H9 (cell line): ENCODE data around the gene TCEA3. TPM values are rescaled to one million over a fixed set of nuclear protein-coding genes. Genes with fewer than 3 reads are reported as not detected.

ENCODE experiments used
- DNase-seq: peaks from one replicate; pipeline ENCODE4 v3.0.0-alpha.2; 2017
- H2AFZ ChIP-seq: one replicate; pipeline ENCODE4 v1.6.1; 2013; ENCODE audit warnings: mild to moderate bottlenecking, low read length, control low read depth, moderate library complexity
- H2AK5ac ChIP-seq: 2 replicates; pipeline ENCODE4 v1.6.1; 2013; ENCODE audit warnings: low read length, control low read depth, mixed read lengths; ENCODE audit not compliant: insufficient read length
- H2BK120ac ChIP-seq: one replicate; pipeline ENCODE4 v1.6.1; 2013; ENCODE audit warnings: low read depth, mild to moderate bottlenecking, low read length, control low read depth, inconsistent platforms; ENCODE audit not compliant: poor library complexity, severe bottlenecking
- H2BK12ac ChIP-seq: 2 replicates; pipeline ENCODE4 v1.6.1; 2013; ENCODE audit warnings: low read length, control low read depth, mixed read lengths, low read depth; ENCODE audit not compliant: insufficient read length
- H2BK15ac ChIP-seq: 2 replicates; pipeline ENCODE4 v1.6.1; 2013; ENCODE audit warnings: low read depth, low read length, control low read depth
- H2BK20ac ChIP-seq: one replicate; pipeline ENCODE4 v1.6.1; 2013; ENCODE audit warnings: low read depth, mild to moderate bottlenecking, low read length, control low read depth, inconsistent platforms; ENCODE audit not compliant: poor library complexity, severe bottlenecking
- H2BK5ac ChIP-seq: 2 replicates; pipeline ENCODE4 v1.6.1; 2013; ENCODE audit warnings: low read length, control low read depth, mixed read lengths; ENCODE audit not compliant: insufficient read length
- H3K14ac ChIP-seq: 2 replicates; pipeline ENCODE4 v1.6.1; 2013; ENCODE audit warnings: low read length, control low read depth; ENCODE audit not compliant: insufficient read depth
- H3K18ac ChIP-seq: 2 replicates; pipeline ENCODE4 v1.6.1; 2013; ENCODE audit warnings: low read depth, mild to moderate bottlenecking, mixed read lengths, low read length, control low read depth; ENCODE audit not compliant: insufficient read length
- H3K23ac ChIP-seq: 2 replicates; pipeline ENCODE4 v1.6.1; 2013; ENCODE audit warnings: low read length, control low read depth, mixed read lengths, low read depth; ENCODE audit not compliant: insufficient read length
- H3K23me2 ChIP-seq: 2 replicates; pipeline ENCODE4 v1.6.1; 2013; ENCODE audit warnings: low read depth, mild to moderate bottlenecking, mixed read lengths, low read length, control low read depth; ENCODE audit not compliant: insufficient read length, poor library complexity, severe bottlenecking
- H3K27ac ChIP-seq: 2 replicates; pipeline ENCODE4 v1.5.1; 2013; ENCODE audit warnings: low read length, control low read depth, mixed read lengths, low read depth; ENCODE audit not compliant: insufficient read length
- H3K27me3 ChIP-seq: 2 replicates; pipeline ENCODE4 v1.6.1; 2013; ENCODE audit warnings: low read length, control low read depth, inconsistent platforms; ENCODE audit not compliant: insufficient read depth
- H3K4ac ChIP-seq: 2 replicates; pipeline ENCODE4 v1.6.1; 2013; ENCODE audit warnings: low read depth, mild to moderate bottlenecking, control low read depth, inconsistent platforms, low read length, moderate library complexity
- H3K4me1 ChIP-seq: 2 replicates; pipeline ENCODE4 v1.6.1; 2013; ENCODE audit warnings: low read length, control low read depth, inconsistent platforms; ENCODE audit not compliant: insufficient read depth
- H3K4me2 ChIP-seq: 2 replicates; pipeline ENCODE4 v1.6.1; 2013; ENCODE audit warnings: low read length, control low read depth, mixed read lengths; ENCODE audit not compliant: insufficient read length, insufficient read depth
- H3K56ac ChIP-seq: 2 replicates; pipeline ENCODE4 v1.6.1; 2013; ENCODE audit warnings: low read depth, mild to moderate bottlenecking, mixed read lengths, low read length, control low read depth; ENCODE audit not compliant: insufficient read length
- H3K79me1 ChIP-seq: 2 replicates; pipeline ENCODE4 v1.6.1; 2013; ENCODE audit warnings: low read depth, mild to moderate bottlenecking, moderate library complexity, low read length, control low read depth, inconsistent platforms; ENCODE audit not compliant: insufficient read depth, poor library complexity, severe bottlenecking
- H3K79me2 ChIP-seq: 2 replicates; pipeline ENCODE4 v1.6.1; 2013; ENCODE audit warnings: low read length, control low read depth, inconsistent platforms; ENCODE audit not compliant: insufficient read depth
- H3K9ac ChIP-seq: 2 replicates; pipeline ENCODE4 v1.6.1; 2013; ENCODE audit warnings: low read length, control low read depth, mixed read lengths; ENCODE audit not compliant: insufficient read length; ENCODE audit errors: extremely low read depth
- H3K9me3 ChIP-seq: one replicate; pipeline ENCODE4 v1.6.1; 2013; ENCODE audit warnings: low read depth, low read length, inconsistent platforms; ENCODE audit not compliant: control insufficient read depth
- H3T11ph ChIP-seq: one replicate; pipeline ENCODE4 v1.6.1; 2013; ENCODE audit warnings: mild to moderate bottlenecking, low read length, control low read depth, inconsistent platforms
- H4K20me1 ChIP-seq: one replicate; pipeline ENCODE4 v1.6.1; 2013; ENCODE audit not compliant: control insufficient read depth, insufficient read length, insufficient read depth
- H4K5ac ChIP-seq: 2 replicates; pipeline ENCODE4 v1.6.1; 2013; ENCODE audit warnings: low read depth, mild to moderate bottlenecking, mixed read lengths, low read length, control low read depth; ENCODE audit not compliant: insufficient read length
- H4K8ac ChIP-seq: replicated peaks from 2 replicates; pipeline ENCODE4 v1.6.1; 2013; ENCODE audit warnings: low read length, control low read depth, mixed read lengths, low read depth; ENCODE audit not compliant: insufficient read length
- H4K91ac ChIP-seq: 2 replicates; pipeline ENCODE4 v1.6.1; 2013; ENCODE audit warnings: low read depth, mild to moderate bottlenecking, moderate library complexity, mixed read lengths, low read length, control low read depth; ENCODE audit not compliant: insufficient read length
- H3K27ac Mint-ChIP-seq, 3 experiments: 2 replicates in 2 of 3; 3 replicates in 1 of 3; pipeline ENCODE4 v1.8.0; 2020 to 2021; ENCODE audit warnings: mixed read lengths in 3 of 3, mild to moderate bottlenecking in 1 of 3, moderate library complexity in 1 of 3
- H3K27me3 Mint-ChIP-seq: 2 replicates; pipeline ENCODE4 v1.8.0; 2021; ENCODE audit warnings: low read depth, mild to moderate bottlenecking, moderate library complexity, mixed read lengths
- H3K36me3 Mint-ChIP-seq, 3 experiments: 2 replicates in 2 of 3; 3 replicates in 1 of 3; pipeline ENCODE4 v1.8.0; 2020 to 2021; ENCODE audit warnings: low read depth in 3 of 3, mixed read lengths in 3 of 3; ENCODE audit not compliant: insufficient read depth in 1 of 3
- H3K4me1 Mint-ChIP-seq, 2 experiments: 2 replicates each; pipeline ENCODE4 v1.8.0; 2020; ENCODE audit warnings: mixed read lengths in 2 of 2
- H3K4me3 Mint-ChIP-seq, 2 experiments: 2 replicates in 1 of 2; 3 replicates in 1 of 2; pipeline ENCODE4 v1.8.0; 2020 to 2021; ENCODE audit warnings: mild to moderate bottlenecking in 2 of 2, mixed read lengths in 2 of 2, moderate library complexity in 1 of 2
- H3K9me3 Mint-ChIP-seq, 2 experiments: 2 replicates in 1 of 2; 3 replicates in 1 of 2; pipeline ENCODE4 v1.8.0; 2020; ENCODE audit warnings: mild to moderate bottlenecking in 2 of 2, mixed read lengths in 2 of 2, moderate library complexity in 1 of 2
- CTCF ChIP-seq: fragments of 200-600 bp; sonication (generic); conservative IDR thresholded peaks from 3 replicates; pipeline ENCODE4 v1.8.0; 2021; ENCODE audit warnings: antibody characterized with exemption, mild to moderate bottlenecking
- WGBS: extraction: QIAGEN DNeasy Blood & Tissue Kit; methylation state at CpG from one replicate; pipeline ENCODE4 v1.1.7; 2013; ENCODE audit warnings: missing lambda C conversion rate, low lambda C conversion rate, mixed read lengths; ENCODE audit not compliant: insufficient read length; ENCODE audit errors: extremely low coverage; 5-methylcytosine and 5-hydroxymethylcytosine counted together
- total RNA-seq: library from RNA; stranded (reverse); gene quantifications from 2 replicates; pipeline ENCODE4 v1.2.1, GENCODE V29; 2021

The TCEA3 gene
- total RNA-seq, 1 experiment from 2014 or later, result 0.37 TPM

- H3K79me1 ChIP-seq, result no peaks in the 10 kb centered on the region
- no peak overlapping the region for H4K91ac ChIP-seq
- Mint-ChIP-seq H3K9me3 (no peaks in the 10 kb centered on the region; a peak in 1 of 5 replicates), H3K36me3 (peaks cover 24 to 44% (median 36%) of the 10 kb centered on the region in 3 experiments), H3K27me3 (peaks cover 68% of the 10 kb centered on the region), H3K4me1 (peaks cover 7 to 13% of the 10 kb centered on the region in 2 experiments), H3K4me3 (no peak overlapping the region), H3K27ac (no peak overlapping the region)
- H3K9me3 ChIP-seq, result no peaks in the 10 kb centered on the region
- H2BK15ac ChIP-seq, result no peak overlapping the region
- H2BK5ac ChIP-seq, result no peak overlapping the region
- no peaks in the 10 kb centered on the region for H3K23me2 ChIP-seq
- no peak overlapping the region for H4K8ac ChIP-seq
- H2BK120ac ChIP-seq, result no peak overlapping the region
- no peak overlapping the region for H2AFZ ChIP-seq
- no peaks in the 10 kb centered on the region for H3K79me2 ChIP-seq
- no peak overlapping the region for H3K18ac ChIP-seq
- H4K5ac ChIP-seq, result no peak overlapping the region
- no peak overlapping the region for H3K9ac ChIP-seq
- TF ChIP-seq CTCF, result no peak
- no peak overlapping the region for H3K4me2 ChIP-seq
- H3K4me1 ChIP-seq, result no peaks in the 10 kb centered on the region
- H3K4ac ChIP-seq, result no peak overlapping the region
- no peak overlapping the region for H2AK5ac ChIP-seq
- H3K23ac ChIP-seq, result no peak overlapping the region
- H2BK20ac ChIP-seq, result no peak overlapping the region
- peaks cover 33% of the 10 kb centered on the region for H3K27me3 ChIP-seq
- no peak overlapping the region for H3T11ph ChIP-seq
- no peak for DNase-seq
- no peak overlapping the region for H3K14ac ChIP-seq
- H3K27ac ChIP-seq, result no peak overlapping the region
- no peaks in the 10 kb centered on the region for H4K20me1 ChIP-seq
- no peak overlapping the region for H2BK12ac ChIP-seq
- no peak overlapping the region for H3K56ac ChIP-seq
- WGBS, result no CpG with 5 or more reads among the region's 3 CpGs
These were observed 3.0 kb upstream of the TCEA3 start for GRCh38 chr1:23427550-23427949.
